ENCODE results near the gene CROCC2. TPM values are rescaled to one million over a fixed set of nuclear protein-coding genes. Genes with fewer than 3 reads are reported as not detected.
A peak's percentile ranks its signal among the peaks of the same experiment; 100 is the strongest.

The CROCC2 gene
- total and polyA plus RNA-seq, 2 of the 13 experiments (the other 11 are each of a cell fraction or from before 2014, with no cell fraction given): not detected

DNA sequence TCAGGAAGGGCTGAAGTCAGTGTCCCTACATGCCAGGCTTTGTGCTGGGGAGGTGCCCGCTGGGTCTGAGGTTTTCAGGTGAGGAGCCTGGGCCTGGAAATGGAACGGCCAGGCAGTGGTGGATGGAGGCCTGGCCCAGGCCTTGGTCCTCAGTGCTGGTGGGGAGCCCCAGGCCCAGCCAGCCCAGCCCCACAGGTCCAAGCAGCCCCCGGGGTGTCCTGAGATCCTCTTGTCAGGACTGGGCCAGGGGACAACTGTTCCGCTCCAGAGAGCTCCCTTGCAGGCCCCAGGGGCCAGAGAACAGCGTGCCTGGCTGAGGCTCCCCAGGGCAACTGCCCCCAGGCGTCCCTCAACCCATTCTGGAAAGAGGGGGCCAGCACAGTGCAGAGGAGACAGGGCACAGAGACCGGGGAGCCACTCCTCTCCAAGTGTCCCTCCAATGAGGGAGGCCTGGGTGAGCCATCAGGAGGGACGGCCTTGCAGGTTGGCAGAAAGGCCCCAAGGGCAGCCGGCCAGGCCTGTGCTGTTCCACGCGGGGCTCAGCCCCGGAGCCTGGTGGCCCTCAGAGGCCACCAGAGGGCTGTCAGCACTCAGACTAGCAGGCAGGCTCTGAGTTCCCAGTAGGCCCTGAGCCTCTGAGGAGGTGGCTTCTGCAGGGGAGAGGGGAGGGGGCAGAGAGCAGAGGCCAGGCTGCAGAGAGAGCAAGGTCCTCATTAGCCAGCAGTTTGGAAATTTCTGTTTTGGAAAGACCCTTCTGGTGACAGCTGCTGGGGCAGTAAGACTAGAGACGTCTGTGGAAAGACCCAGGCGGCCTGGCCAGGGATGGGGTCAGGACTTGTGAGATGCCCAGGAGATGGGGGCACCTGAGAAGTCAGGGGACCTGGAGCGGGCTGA is 62.8 kb downstream of the CROCC2 start (continued):
- TF ChIP-seq MATR3 (CRISPR knock-in tag; IDR thresholded peaks at IDR 0.05) (no peak), DRAP1 (CRISPR knock-in tag; IDR thresholded peaks at IDR 0.05) (peak; percentile 38; the same call in 1 of the 2 replicates), SAP130 (CRISPR knock-in tag; IDR thresholded peaks at IDR 0.05; ENCODE audit: low read depth) (peak; percentile 48), ZNF414 (CRISPR knock-in tag; IDR thresholded peaks at IDR 0.05) (0 out of 2 replicates have a peak, but pooled peaks have one; percentile 61), HOXA7 (CRISPR knock-in tag; IDR thresholded peaks at IDR 0.05) (no peak), ZNF20 (CRISPR knock-in tag; IDR thresholded peaks at IDR 0.05) (no peak), GMEB1 (CRISPR knock-in tag; IDR thresholded peaks at IDR 0.05; ENCODE audit: borderline replicate concordance) (no peak), PHF8 (CRISPR knock-in tag; IDR thresholded peaks at IDR 0.05) (peak; percentile 63), RFX3 (CRISPR knock-in tag; IDR thresholded peaks at IDR 0.05) (no peak), KLF16 (CRISPR knock-in tag; IDR thresholded peaks at IDR 0.05) (peak in 1 of 2 experiments; percentile 38; a peak in 1 of 4 replicates), SKI (IDR thresholded peaks at IDR 0.05; ENCODE audit: partially characterized antibody) (no peak), SRF (IDR thresholded peaks at IDR 0.05; ENCODE audit: low read depth, low read length) (no peak), NR3C1 (CRISPR knock-in tag; IDR thresholded peaks at IDR 0.05) (no peak), ZC3H13 (CRISPR knock-in tag; IDR thresholded peaks at IDR 0.05) (no peak), ZNF660 (CRISPR knock-in tag; IDR thresholded peaks at IDR 0.05; ENCODE audit: borderline replicate concordance, low read depth) (no peak), PHF21A (CRISPR knock-in tag; IDR thresholded peaks at IDR 0.05) (peak; percentile 63; the same call in 1 of the 2 replicates), ZNF225 (CRISPR knock-in tag; IDR thresholded peaks at IDR 0.05) (0 out of 2 replicates have a peak, but pooled peaks have one; percentile 22), ZSCAN29 (CRISPR knock-in tag; conservative IDR thresholded peaks at IDR 0.05) (peak; percentile 78; the same call in 1 of the 2 replicates), RNF2 (conservative IDR thresholded peaks at IDR 0.05; ENCODE audit: low read depth) (no peak), ZNF605 (CRISPR knock-in tag; IDR thresholded peaks at IDR 0.05) (peak; percentile 83; the same call in 1 of the 2 replicates), ZNF34 (CRISPR knock-in tag; IDR thresholded peaks at IDR 0.05; ENCODE audit: borderline replicate concordance) (no peak), MAFF (IDR thresholded peaks at IDR 0.05; ENCODE audit: low read depth, low read length) (no peak), ZNF10 (CRISPR knock-in tag; IDR thresholded peaks at IDR 0.05; ENCODE audit: borderline replicate concordance, low read depth) (no peak), SYNCRIP (IDR thresholded peaks at IDR 0.05; ENCODE audit: insufficient read depth, low read depth, low read length) (no peak), ZNF383 (CRISPR knock-in tag; IDR thresholded peaks at IDR 0.05; ENCODE audit: borderline replicate concordance) (no peak), ZNF280B (CRISPR knock-in tag; IDR thresholded peaks at IDR 0.05; ENCODE audit: borderline replicate concordance) (no peak; the same call in 1 of the 2 replicates)

Measured in HepG2 (cell line).